B cell (primary cell): ENCODE results near the gene CSNK2A2. TPM values are rescaled to one million over a fixed set of nuclear protein-coding genes. Genes with fewer than 3 reads are reported as not detected.

Experiments used
- ATAC-seq: fragments of 200-7000 bp; cut with Tn5 transposase; one replicate; pipeline ENCODE4 v1.10.0; 2021; ENCODE audit warnings: low read depth, mild to moderate bottlenecking, moderate number of reproducible peaks, moderate library complexity
- CTCF ChIA-PET: fragments of 350-600 bp; sonication (Branson Sonifier 250); formaldehyde crosslinking; loops from one replicate; lab custom pipeline; 2021; ENCODE audit warnings: antibody characterized with exemption, inconsistent platforms; lab: Charles Lee
- POLR2A ChIA-PET: fragments of 350-600 bp; sonication (Branson Sonifier 250); formaldehyde crosslinking; loops from one replicate; lab custom pipeline; 2021; ENCODE audit warnings: antibody characterized with exemption; lab: Charles Lee
- DNase-seq: peaks from one replicate; pipeline ENCODE4 v3.0.0; 2013
- H2AFZ ChIP-seq: 2 replicates; pipeline ENCODE4 v1.6.1; 2012; ENCODE audit warnings: mild to moderate bottlenecking, low read depth, low read length; ENCODE audit not compliant: insufficient read depth, poor library complexity, severe bottlenecking
- H3K27ac ChIP-seq, 2 donors: 1 replicate in 1 of 2; 2 replicates in 1 of 2; pipeline ENCODE4 v1.5.1; 2012 to 2013; ENCODE audit warnings: low read length in 2 of 2, mild to moderate bottlenecking in 2 of 2, moderate library complexity in 1 of 2
- H3K27me3 ChIP-seq, 4 experiments: fragments of 200-600 bp in 1 of 4; sonication (generic) in 1 of 4; replicated peaks in 1 of 4; 1 replicate in 2 of 4; 2 replicates in 2 of 4; pipeline versions ENCODE4 v1.6.1 to v1.7.0; 2013 to 2016; ENCODE audit warnings: low read length in 3 of 4, mild to moderate bottlenecking in 2 of 4, mixed read lengths in 1 of 4, moderate library complexity in 1 of 4; ENCODE audit not compliant: insufficient read depth in 4 of 4, control insufficient read depth in 3 of 4; ENCODE audit errors: control extremely low read depth in 1 of 4
- H3K36me3 ChIP-seq, 2 experiments: replicated peaks in 1 of 2; 1 replicate in 1 of 2; 2 replicates in 1 of 2; pipeline versions ENCODE4 v1.6.1 to v1.7.1; 2013; ENCODE audit warnings: low read length in 1 of 2; ENCODE audit not compliant: insufficient read depth in 2 of 2, control insufficient read depth in 1 of 2; ENCODE audit errors: control extremely low read depth in 1 of 2, extremely low read depth in 1 of 2
- H3K4me1 ChIP-seq, 2 donors: fragments of 200-600 bp in 1 of 2; sonication (generic) in 1 of 2; 1 replicate in 1 of 2; 2 replicates in 1 of 2; pipeline versions ENCODE4 v1.5.1 to v1.6.1; 2013 to 2017; ENCODE audit warnings: low read length in 2 of 2; ENCODE audit not compliant: control insufficient read depth in 2 of 2, insufficient read depth in 2 of 2
- H3K4me2 ChIP-seq: replicated peaks from 2 replicates; pipeline ENCODE3; 2012; ENCODE audit warnings: mild to moderate bottlenecking, low read depth, low read length; ENCODE audit not compliant: poor library complexity, severe bottlenecking
- H3K4me3 ChIP-seq, 5 experiments: fragments of 200-600 bp in 1 of 5; sonication (generic) in 1 of 5; 1 replicate in 3 of 5; 2 replicates in 2 of 5; pipeline versions ENCODE4 v1.5.1 to v1.7.0; 2011 to 2016; ENCODE audit warnings: low read length in 4 of 5, mild to moderate bottlenecking in 4 of 5, low read depth in 2 of 5, control low read depth in 1 of 5, moderate library complexity in 1 of 5; ENCODE audit not compliant: insufficient read depth in 1 of 5; ENCODE audit errors: control extremely low read depth in 1 of 5, extremely low read depth in 1 of 5
- H3K79me2 ChIP-seq: fragments of 200-600 bp; sonication (generic); one replicate; pipeline ENCODE4 v1.6.0; 2016; ENCODE audit warnings: low read length; ENCODE audit not compliant: control insufficient read depth, insufficient read depth
- H3K9ac ChIP-seq: fragments of 200-600 bp; sonication (generic); 2 replicates; pipeline ENCODE4 v1.6.1; 2017; ENCODE audit warnings: mild to moderate bottlenecking, low read length, moderate library complexity
- H3K9me3 ChIP-seq, 3 donors: one replicate each; pipeline versions ENCODE4 v1.6.1 to v1.7.1; 2013; ENCODE audit warnings: low read length in 2 of 3; ENCODE audit not compliant: control insufficient read depth in 2 of 3, insufficient read depth in 1 of 3; ENCODE audit errors: control extremely low read depth in 1 of 3
- H4K20me1 ChIP-seq: 2 replicates; pipeline ENCODE4 v1.6.0; 2012; ENCODE audit warnings: mild to moderate bottlenecking, low read length; ENCODE audit not compliant: insufficient read depth, control insufficient read depth, poor library complexity, severe bottlenecking
- H3K27ac Mint-ChIP-seq: one replicate; pipeline ENCODE4 v1.8.0; 2021; ENCODE audit warnings: mixed read lengths
- H3K27me3 Mint-ChIP-seq: one replicate; pipeline ENCODE4 v1.8.0; 2021; ENCODE audit warnings: mixed read lengths
- H3K4me1 Mint-ChIP-seq: one replicate; pipeline ENCODE4 v1.8.0; 2021; ENCODE audit warnings: mixed read lengths
- H3K4me3 Mint-ChIP-seq: one replicate; pipeline ENCODE4 v1.8.0; 2021; ENCODE audit warnings: mixed read lengths
- H3K9me3 Mint-ChIP-seq: one replicate; pipeline ENCODE4 v1.8.0; 2022; ENCODE audit warnings: mixed read lengths; ENCODE audit not compliant: insufficient read depth
- EZH2 ChIP-seq: IDR thresholded peaks from 2 replicates; pipeline ENCODE4 v1.6.1; 2012; ENCODE audit warnings: borderline replicate concordance, low read depth, mild to moderate bottlenecking, moderate library complexity, low read length; ENCODE audit not compliant: insufficient read depth, poor library complexity, severe bottlenecking
- WGBS: methylation state at CpG from one replicate; pipeline ENCODE4 v1.1.5; 2013; ENCODE audit warnings: missing lambda C conversion rate; ENCODE audit not compliant: insufficient coverage; 5-methylcytosine and 5-hydroxymethylcytosine counted together
- intact Hi-C: fragments of 100-400 bp; cut with micrococcal nuclease; formaldehyde crosslinking; loops from one replicate; pipeline ENCODE4 v1.10.0; 2022
- polyA plus RNA-seq: library from polyadenylated mRNA; depleted of rRNA; stranded (reverse); fragments of >200 nt; gene quantifications from 2 replicates; pipeline ENCODE4 v1.2.3, GENCODE V29; 2012
- total RNA-seq, 2 donors: library from RNA; stranded (reverse); fragments of 120-200 nt in 1 of 2; gene quantifications; 1 replicate in 1 of 2; 2 replicates in 1 of 2; pipeline versions ENCODE4 v1.2.3 to v1.2.4, GENCODE V29; 2013 to 2022
- TF ChIP-seq, protein P1 (sequence below): fragments of 200-600 bp; IDR thresholded peaks from one replicate; pipeline ENCODE4 v1.8.0; 2022; ENCODE audit warnings: antibody characterized with exemption, mild to moderate bottlenecking

The CSNK2A2 gene
- total and polyA plus RNA-seq, 2 donors (not counting 1 experiment from before 2014, with no cell fraction given): 21.3 to 69.4 TPM

DNA sequence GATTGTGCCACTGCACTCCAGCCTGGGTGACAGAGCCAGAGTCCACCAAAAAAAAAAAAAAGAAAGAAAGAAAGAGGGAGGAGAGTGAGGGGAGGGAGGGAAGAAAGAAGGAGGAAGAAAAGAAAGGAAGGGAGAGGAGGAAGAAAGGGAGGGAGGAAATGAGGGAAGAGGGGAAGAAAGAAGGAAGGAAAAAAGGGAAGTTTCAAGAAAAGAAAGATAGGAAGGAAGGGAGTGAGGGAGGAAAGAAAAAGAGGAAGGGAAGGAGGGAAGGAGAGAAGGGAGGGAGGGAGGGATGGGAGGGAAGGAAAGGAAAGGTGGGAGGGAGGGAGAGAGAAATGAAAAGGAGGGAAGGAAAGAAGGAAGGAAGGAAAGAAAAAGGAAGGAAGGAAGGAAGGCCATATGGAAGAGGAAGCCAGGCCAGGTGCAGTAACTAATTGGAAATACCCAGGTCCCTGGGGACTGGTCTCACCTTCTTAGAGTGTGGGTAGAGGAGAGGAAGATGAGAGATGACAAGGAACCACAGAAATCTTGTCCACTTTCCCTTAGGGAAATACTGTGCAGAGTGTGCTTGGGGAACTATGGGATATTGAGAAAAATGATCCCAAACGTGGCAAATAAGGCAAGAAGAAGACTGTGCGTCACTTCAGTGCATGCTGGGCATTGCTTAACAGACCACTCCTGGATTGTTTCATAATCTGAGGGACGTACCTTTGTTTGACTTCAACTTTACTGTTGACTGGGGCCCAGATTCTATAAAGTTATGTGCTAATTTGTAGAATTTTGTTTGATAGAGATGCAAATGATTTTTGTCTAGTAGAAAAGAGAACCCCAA lies 15.1 kb upstream of the CSNK2A2 start:
- Histone ChIP-seq H4K20me1 (no peaks in the 10 kb centered on the region), H3K36me3 (no peaks in the 10 kb centered on the region), H3K4me2 (no peak overlapping the region), H3K4me1 (peaks cover 0 to 3% of the 10 kb centered on the region in 2 donors), H3K9ac (no peak overlapping the region), H3K27ac (no peak overlapping the region), H2AFZ (no peak overlapping the region), H3K79me2 (no peaks in the 10 kb centered on the region), H3K27me3 (peaks cover 0 to 6% (median 0%) of the 10 kb centered on the region in 4 experiments), H3K4me3 (no peak overlapping the region), H3K9me3 (no peaks in the 10 kb centered on the region)
- POLR2A ChIA-PET: no interaction called here
- Mint-ChIP-seq H3K9me3 (no peaks in the 10 kb centered on the region), H3K4me1 (peaks cover 22% of the 10 kb centered on the region), H3K27ac (no peak overlapping the region), H3K27me3 (peaks cover 21% of the 10 kb centered on the region), H3K4me3 (no peak overlapping the region)
- peak; percentile 45 for ATAC-seq
- TF ChIP-seq EZH2: no peak
- TF ChIP-seq, protein P1, sequence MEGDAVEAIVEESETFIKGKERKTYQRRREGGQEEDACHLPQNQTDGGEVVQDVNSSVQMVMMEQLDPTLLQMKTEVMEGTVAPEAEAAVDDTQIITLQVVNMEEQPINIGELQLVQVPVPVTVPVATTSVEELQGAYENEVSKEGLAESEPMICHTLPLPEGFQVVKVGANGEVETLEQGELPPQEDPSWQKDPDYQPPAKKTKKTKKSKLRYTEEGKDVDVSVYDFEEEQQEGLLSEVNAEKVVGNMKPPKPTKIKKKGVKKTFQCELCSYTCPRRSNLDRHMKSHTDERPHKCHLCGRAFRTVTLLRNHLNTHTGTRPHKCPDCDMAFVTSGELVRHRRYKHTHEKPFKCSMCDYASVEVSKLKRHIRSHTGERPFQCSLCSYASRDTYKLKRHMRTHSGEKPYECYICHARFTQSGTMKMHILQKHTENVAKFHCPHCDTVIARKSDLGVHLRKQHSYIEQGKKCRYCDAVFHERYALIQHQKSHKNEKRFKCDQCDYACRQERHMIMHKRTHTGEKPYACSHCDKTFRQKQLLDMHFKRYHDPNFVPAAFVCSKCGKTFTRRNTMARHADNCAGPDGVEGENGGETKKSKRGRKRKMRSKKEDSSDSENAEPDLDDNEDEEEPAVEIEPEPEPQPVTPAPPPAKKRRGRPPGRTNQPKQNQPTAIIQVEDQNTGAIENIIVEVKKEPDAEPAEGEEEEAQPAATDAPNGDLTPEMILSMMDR: no peak
- 87% methylated on average over 3 of the region's 3 CpGs for WGBS
- peak; percentile 50 for DNase-seq
- CTCF ChIA-PET: no interaction called here
- intact Hi-C loops: loop anchor here (10.0 kb wide), 1 partner anchor 92 kb away; no protein-coding TSS in a partner anchor

DNA sequence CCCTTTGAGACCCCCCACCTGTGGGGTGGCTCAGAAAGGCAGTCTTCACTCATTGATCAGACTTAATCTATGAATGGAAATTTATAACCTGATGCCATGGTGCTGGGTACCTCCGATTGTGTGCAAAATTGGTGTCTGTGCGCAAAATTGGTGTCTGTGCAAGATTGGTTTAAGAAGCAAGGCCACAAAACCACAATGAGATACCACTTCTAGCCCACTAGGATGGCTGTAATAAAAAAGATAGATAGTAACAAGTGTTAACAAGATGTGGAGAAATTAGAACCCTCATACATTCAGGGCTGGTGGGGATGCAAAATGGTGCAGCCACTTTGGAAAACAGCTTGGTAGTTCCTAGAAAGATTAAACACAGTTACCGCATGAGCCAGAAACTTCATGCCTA lies 13.9 kb upstream of the CSNK2A2 start:
- WGBS: no CpG with 5 or more reads among the region's 3 CpGs
- H3K27me3 Mint-ChIP-seq: peaks cover 17% of the 10 kb centered on the region
- no peak overlapping the region for H2AFZ ChIP-seq

More for the DNA sequence above, 13.9 kb upstream of the CSNK2A2 start:
- Histone ChIP-seq H3K4me3 (no peak overlapping the region), H3K9me3 (no peaks in the 10 kb centered on the region), H3K79me2 (no peaks in the 10 kb centered on the region), H3K27me3 (peaks cover 0 to 6% (median 0%) of the 10 kb centered on the region in 4 experiments), H3K4me2 (no peak overlapping the region), H3K27ac (no peak overlapping the region), H4K20me1 (no peaks in the 10 kb centered on the region), H3K36me3 (no peaks in the 10 kb centered on the region), H3K9ac (no peak overlapping the region), H3K4me1 (peaks cover 0 to 3% of the 10 kb centered on the region in 2 donors)
- TF ChIP-seq, protein P1: no peak
- TF ChIP-seq EZH2: no peak
- peaks cover 22% of the 10 kb centered on the region for H3K4me1 Mint-ChIP-seq
- no peak overlapping the region for H3K4me3 Mint-ChIP-seq
- intact Hi-C loops: loop anchor here (10.0 kb wide), 1 partner anchor 93 kb away; no protein-coding TSS in a partner anchor
- DNase-seq (no peak), ATAC-seq (no peak)
- no peak overlapping the region for H3K27ac Mint-ChIP-seq
- ChIA-PET CTCF (no interaction called here), POLR2A (no interaction called here)
- H3K9me3 Mint-ChIP-seq: no peaks in the 10 kb centered on the region
